ENCODE data around the gene SLC39A6. TPM values are rescaled to one million over a fixed set of nuclear protein-coding genes. Genes with fewer than 3 reads are reported as not detected.

The SLC39A6 gene
- total and polyA plus RNA-seq, 2 of the 13 experiments (the other 11 are each of a cell fraction or from before 2014, with no cell fraction given), result 41.7 to 59.2 TPM

- TF ChIP-seq ZKSCAN8 (CRISPR knock-in tag; IDR thresholded peaks at IDR 0.05; ENCODE audit: borderline replicate concordance) (no peak), ZNF660 (CRISPR knock-in tag; IDR thresholded peaks at IDR 0.05; ENCODE audit: borderline replicate concordance, low read depth) (no peak), SRY (CRISPR knock-in tag; IDR thresholded peaks at IDR 0.05) (peak; percentile 80), ZBED4 (CRISPR knock-in tag; IDR thresholded peaks at IDR 0.05; ENCODE audit: borderline replicate concordance) (no peak), MTF1 (CRISPR knock-in tag; IDR thresholded peaks at IDR 0.05) (no peak), ZSCAN22 (CRISPR knock-in tag; IDR thresholded peaks at IDR 0.05) (no peak), ZNF780A (CRISPR knock-in tag; IDR thresholded peaks at IDR 0.05) (no peak), TFDP2 (CRISPR knock-in tag; IDR thresholded peaks at IDR 0.05) (peak; percentile 78), ZNF891 (CRISPR knock-in tag; IDR thresholded peaks at IDR 0.05) (no peak), ZNF430 (CRISPR knock-in tag; IDR thresholded peaks at IDR 0.05) (peak; percentile 58; the same call in 1 of the 2 replicates), ZBTB42 (CRISPR knock-in tag; IDR thresholded peaks at IDR 0.05) (no peak), SRSF1 (optimal IDR thresholded peaks at IDR 0.05; ENCODE audit: low read depth, low read length) (no peak), NAIF1 (CRISPR knock-in tag; IDR thresholded peaks at IDR 0.05; ENCODE audit: borderline replicate concordance) (peak; percentile 64; the same call in 1 of the 2 replicates), NONO (IDR thresholded peaks at IDR 0.05) (no peak), NONO (CRISPR knock-in tag; conservative IDR thresholded peaks at IDR 0.05) (peak; percentile 97), ZNF292 (CRISPR knock-in tag; IDR thresholded peaks at IDR 0.05; ENCODE audit: borderline replicate concordance, low read depth) (peak; percentile 82; the same call in 1 of the 2 replicates), NBN (conservative IDR thresholded peaks at IDR 0.05) (no peak), NR2F6 (IDR thresholded peaks at IDR 0.05) (no peak), NR2F6 (CRISPR knock-in tag; IDR thresholded peaks at IDR 0.05) (0 out of 2 replicates have a peak, but pooled peaks have one; percentile 8), NFE2L2 (IDR thresholded peaks at IDR 0.05; ENCODE audit: low read length) (no peak), HOXA9 (CRISPR knock-in tag; IDR thresholded peaks at IDR 0.05; ENCODE audit: borderline replicate concordance) (no peak), ZFP90 (CRISPR knock-in tag; IDR thresholded peaks at IDR 0.05; ENCODE audit: borderline replicate concordance) (0 out of 2 replicates have a peak, but pooled peaks have one; percentile 63), ZNF382 (CRISPR knock-in tag; IDR thresholded peaks at IDR 0.05; ENCODE audit: borderline replicate concordance) (no peak), HMG20A (CRISPR knock-in tag; IDR thresholded peaks at IDR 0.05; ENCODE audit: borderline replicate concordance) (peak; percentile 13; the same call in 1 of the 2 replicates), NFIC (IDR thresholded peaks at IDR 0.05; ENCODE audit: low read length) (no peak), ZBTB1 (CRISPR knock-in tag; IDR thresholded peaks at IDR 0.05; ENCODE audit: borderline replicate concordance) (no peak), ZNF180 (CRISPR knock-in tag; IDR thresholded peaks at IDR 0.05; ENCODE audit: borderline replicate concordance, low read depth) (no peak), XRCC5 (optimal IDR thresholded peaks at IDR 0.05; ENCODE audit: low read length) (peak; percentile 42)
These were observed 61.8 kb downstream of the SLC39A6 start, which contains the start of gene RPRD1A (continued) for GRCh38 chr18:36067055-36067957.
